Transverse colon (tissue), 4 donors: Measurements from ENCODE around the gene APOA1. TPM values are rescaled to one million over a fixed set of nuclear protein-coding genes. Genes with fewer than 3 reads are reported as not detected.

Experiments
- DNase-seq: peaks from one replicate; pipeline ENCODE4 v3.0.0-alpha.2; 2019
- H3K27ac ChIP-seq, 4 donors: fragments of 200-600 bp; sonication (generic); 2 replicates each; pipeline ENCODE4 v1.5.1; 2016 to 2018; ENCODE audit warnings: inconsistent platforms in 4 of 4
- H3K27me3 ChIP-seq: fragments of 200-600 bp; sonication (generic); 2 replicates; pipeline ENCODE4 v1.5.1; 2017; ENCODE audit warnings: inconsistent platforms
- H3K36me3 ChIP-seq, 4 donors: fragments of 200-600 bp; sonication (generic); 2 replicates each; pipeline ENCODE4 v1.5.1; 2017 to 2019; ENCODE audit warnings: inconsistent platforms in 4 of 4
- H3K4me1 ChIP-seq, 4 donors: fragments of 200-600 bp; sonication (generic); 2 replicates each; pipeline ENCODE4 v1.5.1; 2017 to 2020; ENCODE audit warnings: inconsistent platforms in 4 of 4
- H3K4me3 ChIP-seq, 4 donors: fragments of 200-600 bp; sonication (generic); 1 replicate in 1 of 4; 2 replicates in 3 of 4; pipeline versions ENCODE4 v1.5.1 to v1.6.1; 2017 to 2019; ENCODE audit warnings: inconsistent platforms in 4 of 4
- H3K9me3 ChIP-seq, 2 donors: fragments of 200-600 bp; sonication (generic); 2 replicates each; pipeline ENCODE4 v1.5.1; 2017 to 2019; ENCODE audit warnings: inconsistent platforms in 2 of 2
- CTCF ChIP-seq, 5 experiments: fragments of 200-600 bp in 3 of 5; fragments of 450-650 bp in 2 of 5; sonication (generic) in 3 of 5; IDR thresholded peaks; 1 replicate in 2 of 5; 2 replicates in 3 of 5; pipeline ENCODE4 v1.5.1; 2016 to 2017; ENCODE audit warnings: antibody characterized with exemption in 5 of 5, inconsistent platforms in 3 of 5, mild to moderate bottlenecking in 2 of 5, moderate library complexity in 1 of 5
- EP300 ChIP-seq: sonication (generic); formaldehyde crosslinking; IDR thresholded peaks from one replicate; pipeline ENCODE4 v1.6.1; 2017; ENCODE audit warnings: antibody characterized with exemption, low read depth
- POLR2A ChIP-seq: fragments of 450-650 bp; IDR thresholded peaks from one replicate; pipeline ENCODE4 v1.6.1; 2016; ENCODE audit warnings: antibody characterized with exemption, mild to moderate bottlenecking, moderate library complexity
- POLR2AphosphoS5 ChIP-seq, 3 donors: sonication (generic); formaldehyde crosslinking; IDR thresholded peaks; one replicate each; pipeline ENCODE4 v1.6.1; 2016; ENCODE audit warnings: antibody characterized with exemption in 3 of 3
- WGBS, 2 donors: methylation state at CpG; one replicate each; pipeline ENCODE4 v1.1.5; 2018; ENCODE audit warnings: low coverage in 1 of 2; 5-methylcytosine and 5-hydroxymethylcytosine counted together
- in situ Hi-C, 4 donors: fragments of 200-750 bp; cut with MboI; loops; one replicate each; pipeline versions ENCODE4 v1.15.0 to v1.15.1; 2017; ENCODE audit warnings: low sequenced_read_pairs in 3 of 4, low pct_ligation_motif_present in 1 of 4, low pct_unique_long_range_greater_than_20kb in 1 of 4
- intact Hi-C: fragments of 100-400 bp; cut with DNase I; formaldehyde crosslinking; loops from one replicate; pipeline ENCODE4 v1.15.1; 2023; ENCODE audit warnings: low total_unique reads
- total RNA-seq, 4 donors: library from RNA; depleted of rRNA; stranded (reverse); fragments of >200 nt; gene quantifications; one replicate each; pipeline ENCODE4 v1.1.0, GENCODE V29; 2016

APOA1 gene
- total RNA-seq, 4 donors from 2014 or later = 169 TPM; not detected in 3

GRCh38 chr11:116829525-116830183 is 7.8 kb downstream of the APOA1 start, which contains the start of gene APOC3:
Gene APOC3, plus strand, starts transcription at chr11:116829907. Its CDS starts 676 bp downstream, at chr11:116830583.
- intact Hi-C loops (loop anchor here (5.0 kb wide), 1 partner anchor 37 kb away; the partner anchor contains the start of gene APOA5), in situ Hi-C loops (no loop called here)
- TF ChIP-seq EP300 = no peak
- no peak for TF ChIP-seq POLR2A
- no peak for TF ChIP-seq POLR2AphosphoS5 (IDR thresholded peaks at IDR 0.05)
- no peak for TF ChIP-seq CTCF (IDR thresholded peaks at IDR 0.05)
- Histone ChIP-seq H3K4me1 (no peaks in the 10 kb centered on the region), H3K36me3 (no peaks in the 10 kb centered on the region), H3K9me3 (no peaks in the 10 kb centered on the region), H3K27me3 (no peaks in the 10 kb centered on the region), H3K27ac (no peak within 1 kb of the TSS), H3K4me3 (no peak within 1 kb of the TSS)
- no peak for DNase-seq
- WGBS, 2 donors = 80% methylated on average over 9 of the region's 9 CpGs; no CpG with 5 or more reads in 1 of the 2 donors

DNA sequence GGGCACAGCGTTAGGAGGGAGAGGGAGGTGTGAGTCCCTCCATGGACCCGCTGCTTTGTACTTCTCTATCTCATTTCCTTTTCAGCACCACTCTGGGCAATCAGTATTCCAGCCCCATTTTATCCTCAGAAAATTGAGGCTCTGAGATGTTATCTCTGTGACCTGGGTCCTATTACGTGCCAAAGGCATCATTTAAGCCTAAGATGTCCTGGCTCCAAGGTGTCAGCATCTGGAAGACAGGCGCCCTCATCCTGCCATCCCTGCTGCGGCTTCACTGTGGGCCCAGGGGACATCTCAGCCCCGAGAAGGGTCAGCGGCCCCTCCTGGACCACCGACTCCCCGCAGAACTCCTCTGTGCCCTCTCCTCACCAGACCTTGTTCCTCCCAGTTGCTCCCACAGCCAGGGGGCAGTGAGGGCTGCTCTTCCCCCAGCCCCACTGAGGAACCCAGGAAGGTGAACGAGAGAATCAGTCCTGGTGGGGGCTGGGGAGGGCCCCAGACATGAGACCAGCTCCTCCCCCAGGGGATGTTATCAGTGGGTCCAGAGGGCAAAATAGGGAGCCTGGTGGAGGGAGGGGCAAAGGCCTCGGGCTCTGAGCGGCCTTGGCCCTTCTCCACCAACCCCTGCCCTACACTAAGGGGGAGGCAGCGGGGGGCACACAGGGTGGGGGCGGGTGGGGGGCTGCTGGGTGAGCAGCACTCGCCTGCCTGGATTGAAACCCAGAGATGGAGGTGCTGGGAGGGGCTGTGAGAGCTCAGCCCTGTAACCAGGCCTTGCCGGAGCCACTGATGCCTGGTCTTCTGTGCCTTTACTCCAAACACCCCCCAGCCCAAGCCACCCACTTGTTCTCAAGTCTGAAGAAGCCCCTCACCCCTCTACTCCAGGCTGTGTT is 8.5 kb downstream of the APOA1 start:
- no peaks in the 10 kb centered on the region for H3K9me3 ChIP-seq
- no peaks in the 10 kb centered on the region for H3K4me1 ChIP-seq
- 78% methylated on average over 15 of the region's 16 CpGs; no CpG with 5 or more reads in 1 of the 2 donors for WGBS, 2 donors
- no peak for DNase-seq
- H3K27ac ChIP-seq = no peak overlapping the region
- TF ChIP-seq POLR2AphosphoS5 (IDR thresholded peaks at IDR 0.05) = no peak
- TF ChIP-seq POLR2A = no peak
- no peak for TF ChIP-seq EP300
- no peak for TF ChIP-seq CTCF (IDR thresholded peaks at IDR 0.05)
- intact Hi-C loops = no loop called here
- H3K4me3 ChIP-seq = no peak overlapping the region
- no peaks in the 10 kb centered on the region for H3K27me3 ChIP-seq
- in situ Hi-C loops = no loop called here
- H3K36me3 ChIP-seq = no peaks in the 10 kb centered on the region

GRCh38 chr11:116827461-116827860 is 10.0 kb downstream of the APOA1 start:
- Histone ChIP-seq H3K9me3 (no peaks in the 10 kb centered on the region), H3K27ac (no peak overlapping the region), H3K4me3 (no peak overlapping the region), H3K36me3 (no peaks in the 10 kb centered on the region), H3K4me1 (no peaks in the 10 kb centered on the region), H3K27me3 (no peaks in the 10 kb centered on the region)
- no peak for TF ChIP-seq EP300
- TF ChIP-seq POLR2A = no peak
- TF ChIP-seq CTCF (IDR thresholded peaks at IDR 0.05) = no peak
- no peak for TF ChIP-seq POLR2AphosphoS5 (IDR thresholded peaks at IDR 0.05)
- DNase-seq = no peak
- intact Hi-C loops = no loop called here
- in situ Hi-C loops = no loop called here
- WGBS, 2 donors = 93% methylated on average over 6 of the region's 6 CpGs; no CpG with 5 or more reads in 1 of the 2 donors

GRCh38 chr11:116826751-116827431 is 10.5 kb downstream of the APOA1 start:
- H3K27me3 ChIP-seq = no peaks in the 10 kb centered on the region
- H3K4me3 ChIP-seq = no peak overlapping the region
- no peaks in the 10 kb centered on the region for H3K4me1 ChIP-seq
- WGBS, 2 donors = 79% methylated on average over 5 of the region's 9 CpGs; no CpG with 5 or more reads in 1 of the 2 donors
- in situ Hi-C loops = no loop called here
- DNase-seq = no peak
- TF ChIP-seq POLR2A (no peak), EP300 (no peak), POLR2AphosphoS5 (IDR thresholded peaks at IDR 0.05) (no peak), CTCF (IDR thresholded peaks at IDR 0.05) (no peak)
- H3K9me3 ChIP-seq = no peaks in the 10 kb centered on the region
- intact Hi-C loops = no loop called here
- H3K27ac ChIP-seq = no peak overlapping the region
- H3K36me3 ChIP-seq = no peaks in the 10 kb centered on the region
